ENCODE results near the gene TMEM126A.
"Not testable (repeated sequence)": the region's sequence is repeated elsewhere in the genome, so short reads cannot be mapped to it uniquely, and the experiment has no call there.

Gene TMEM126A

DNA sequence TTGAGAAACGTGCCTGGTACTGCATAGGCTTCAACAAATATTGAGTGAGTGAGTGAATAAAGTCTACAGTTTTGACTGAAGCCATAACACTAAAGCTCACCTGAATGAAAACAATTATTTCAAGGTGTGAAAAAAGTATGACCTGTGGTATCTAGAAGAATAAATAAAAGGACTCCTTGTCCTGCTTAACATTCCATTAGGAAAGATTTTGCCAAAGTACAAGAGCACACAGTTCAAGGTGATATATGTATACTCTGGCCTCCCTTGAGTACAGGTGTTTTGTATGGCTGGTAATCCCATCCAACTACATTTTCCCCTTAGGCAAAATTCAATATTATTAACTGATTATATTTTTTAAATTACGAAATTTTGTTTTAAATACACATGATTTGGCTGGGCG, 18.9 kb downstream of the TMEM126A start:
- Histone ChIP-seq H3K79me2 (ENCODE audit: low read length) (peaks cover 31% of the 10 kb centered on the region), H3K4me3 (ENCODE audit: low read length) (no peak overlapping the region), H3K9me3 (replicated peaks; ENCODE audit: insufficient read depth, low read length) (no peaks in the 10 kb centered on the region), H2AFZ (ENCODE audit: low read length) (no peak overlapping the region), H3K4me2 (ENCODE audit: low read depth, low read length) (no peak overlapping the region), H3K4me1 (ENCODE audit: low read length) (no peaks in the 10 kb centered on the region), H3F3A (ENCODE audit: insufficient read depth, low read length) (peaks cover 11% of the 10 kb centered on the region; the same call in 1 of the 2 replicates), H3K36me3 (replicated peaks; ENCODE audit: insufficient read depth, low read length) (no peaks in the 10 kb centered on the region; the same call in 1 of the 2 replicates), H3K9ac (ENCODE audit: low read length) (no peak overlapping the region), H4K20me1 (ENCODE audit: insufficient read depth, low read length) (peaks cover 16% of the 10 kb centered on the region), H3K27ac (ENCODE audit: low read length) (no peak overlapping the region), H3K9me2 (replicated peaks; ENCODE audit: insufficient read depth, low read length) (no peaks in the 10 kb centered on the region), H3K27me3 (replicated peaks; ENCODE audit: insufficient read depth, low read length) (no peaks in the 10 kb centered on the region)
- no peak for DNase-seq
- TF ChIP-seq EZH2 (optimal IDR thresholded peaks at IDR 0.05; ENCODE audit: low read depth, low read length) (no peak), EZH2phosphoT487 (IDR thresholded peaks at IDR 0.05; ENCODE audit: low read length) (no peak), CTCF (IDR thresholded peaks at IDR 0.05; ENCODE audit: low read length) (no peak)

DNA sequence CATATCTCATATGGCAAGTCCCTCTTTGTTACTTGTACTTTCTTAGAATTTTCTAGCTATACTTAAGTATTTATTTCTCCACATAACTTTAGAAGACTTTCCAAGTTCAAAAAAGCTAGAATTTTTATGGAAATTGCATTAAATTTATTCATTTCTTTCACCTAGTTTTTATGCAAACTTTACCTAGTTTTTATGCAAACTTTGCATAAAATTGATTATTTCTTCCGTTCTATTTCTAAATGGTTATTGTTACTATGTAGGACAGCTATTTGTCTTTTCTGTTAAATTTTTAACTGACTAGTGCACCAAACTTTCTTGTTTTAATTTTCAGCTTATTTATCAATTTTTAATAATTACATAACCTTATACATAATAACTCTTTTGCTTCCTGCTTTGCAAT, 20.4 kb downstream of the TMEM126A start:
- no peaks in the 10 kb centered on the region for H3K9me2 ChIP-seq (replicated peaks; ENCODE audit: insufficient read depth, low read length)
- no peaks in the 10 kb centered on the region for H3K4me1 ChIP-seq (ENCODE audit: low read length)
- H3K4me2 ChIP-seq (ENCODE audit: low read depth, low read length), result no peak overlapping the region
- peaks cover 3% of the 10 kb centered on the region for H4K20me1 ChIP-seq (ENCODE audit: insufficient read depth, low read length)
- no peaks in the 10 kb centered on the region for H3K9me3 ChIP-seq (replicated peaks; ENCODE audit: insufficient read depth, low read length)
- H3F3A ChIP-seq (ENCODE audit: insufficient read depth, low read length), result peaks cover 11% of the 10 kb centered on the region; the same call in 1 of the 2 replicates
- TF ChIP-seq CTCF (IDR thresholded peaks at IDR 0.05; ENCODE audit: low read length) (no peak), EZH2 (optimal IDR thresholded peaks at IDR 0.05; ENCODE audit: low read depth, low read length) (no peak), EZH2phosphoT487 (IDR thresholded peaks at IDR 0.05; ENCODE audit: low read length) (no peak)
- H3K79me2 ChIP-seq (ENCODE audit: low read length), result peaks cover 18% of the 10 kb centered on the region
- no peak overlapping the region for H3K27ac ChIP-seq (ENCODE audit: low read length)
- H3K4me3 ChIP-seq (ENCODE audit: low read length), result no peak overlapping the region
- no peak for DNase-seq
- no peaks in the 10 kb centered on the region for H3K36me3 ChIP-seq (replicated peaks; ENCODE audit: insufficient read depth, low read length)
- no peak overlapping the region for H2AFZ ChIP-seq (ENCODE audit: low read length)
- H3K9ac ChIP-seq (ENCODE audit: low read length), result no peak overlapping the region
- no peaks in the 10 kb centered on the region for H3K27me3 ChIP-seq (replicated peaks; ENCODE audit: insufficient read depth, low read length)

GRCh38 chr11:85670949-85671663, 23.3 kb downstream of the TMEM126A start:
- H3K4me2 ChIP-seq (ENCODE audit: low read depth, low read length); H3K9me2 ChIP-seq (replicated peaks; ENCODE audit: insufficient read depth, low read length); H3K9me3 ChIP-seq (replicated peaks; ENCODE audit: insufficient read depth, low read length); H3K27ac ChIP-seq (ENCODE audit: low read length); H3K79me2 ChIP-seq (ENCODE audit: low read length); H2AFZ ChIP-seq (ENCODE audit: low read length); H3K4me3 ChIP-seq (ENCODE audit: low read length); H4K20me1 ChIP-seq (ENCODE audit: insufficient read depth, low read length); H3K36me3 ChIP-seq (replicated peaks; ENCODE audit: insufficient read depth, low read length); H3K27me3 ChIP-seq (replicated peaks; ENCODE audit: insufficient read depth, low read length); DNase-seq; H3K9ac ChIP-seq (ENCODE audit: low read length); H3F3A ChIP-seq (ENCODE audit: insufficient read depth, low read length); H3K4me1 ChIP-seq (ENCODE audit: low read length): not testable (repeated sequence)

All from MM.1S (cell line).